ENCODE data around the gene CSTF2T.

Gene CSTF2T

DNA sequence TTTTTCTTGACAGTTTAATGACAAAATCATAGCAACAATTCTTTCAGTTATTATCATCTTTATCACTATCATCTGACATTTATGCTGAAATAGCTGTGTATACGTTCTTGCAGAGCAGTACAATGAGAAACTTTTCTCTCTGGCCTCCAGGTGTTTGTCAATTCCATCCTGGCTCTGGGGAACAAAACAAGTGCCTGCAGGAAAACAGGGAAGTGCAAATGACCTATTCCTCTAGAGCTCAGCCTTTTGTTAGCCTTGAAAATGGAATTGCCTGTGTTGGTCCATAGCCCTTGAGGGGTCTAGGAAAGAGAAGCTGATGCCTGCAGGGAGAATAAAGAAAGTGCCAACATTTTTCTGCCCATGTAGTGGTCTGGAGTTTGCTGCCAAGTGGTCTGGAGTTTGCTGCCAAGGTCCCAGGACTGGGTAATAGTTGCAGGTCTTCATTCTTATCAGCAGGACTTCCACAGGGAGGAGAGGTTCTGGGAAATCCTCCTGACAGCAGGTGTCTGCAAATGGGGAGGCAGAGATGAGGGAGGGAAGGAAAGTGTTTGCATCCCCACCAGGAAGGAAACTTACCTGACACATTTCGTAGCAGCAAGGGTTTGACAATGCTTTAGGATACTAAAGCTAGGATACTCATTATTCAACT lies 10.1 kb upstream of the CSTF2T start:
- no peak overlapping the region for H3K4me3 ChIP-seq (ENCODE audit: low read depth, low read length)
- TF ChIP-seq, protein P1, sequence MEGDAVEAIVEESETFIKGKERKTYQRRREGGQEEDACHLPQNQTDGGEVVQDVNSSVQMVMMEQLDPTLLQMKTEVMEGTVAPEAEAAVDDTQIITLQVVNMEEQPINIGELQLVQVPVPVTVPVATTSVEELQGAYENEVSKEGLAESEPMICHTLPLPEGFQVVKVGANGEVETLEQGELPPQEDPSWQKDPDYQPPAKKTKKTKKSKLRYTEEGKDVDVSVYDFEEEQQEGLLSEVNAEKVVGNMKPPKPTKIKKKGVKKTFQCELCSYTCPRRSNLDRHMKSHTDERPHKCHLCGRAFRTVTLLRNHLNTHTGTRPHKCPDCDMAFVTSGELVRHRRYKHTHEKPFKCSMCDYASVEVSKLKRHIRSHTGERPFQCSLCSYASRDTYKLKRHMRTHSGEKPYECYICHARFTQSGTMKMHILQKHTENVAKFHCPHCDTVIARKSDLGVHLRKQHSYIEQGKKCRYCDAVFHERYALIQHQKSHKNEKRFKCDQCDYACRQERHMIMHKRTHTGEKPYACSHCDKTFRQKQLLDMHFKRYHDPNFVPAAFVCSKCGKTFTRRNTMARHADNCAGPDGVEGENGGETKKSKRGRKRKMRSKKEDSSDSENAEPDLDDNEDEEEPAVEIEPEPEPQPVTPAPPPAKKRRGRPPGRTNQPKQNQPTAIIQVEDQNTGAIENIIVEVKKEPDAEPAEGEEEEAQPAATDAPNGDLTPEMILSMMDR (IDR thresholded peaks at IDR 0.05; ENCODE audit: low read depth, low read length, missing control alignments), result no peak
- DNase-seq (ENCODE audit: low read depth), result no peak
- in situ Hi-C loops (cut with HindIII; ENCODE audit: low sequenced_read_pairs), result no loop called here

DNA sequence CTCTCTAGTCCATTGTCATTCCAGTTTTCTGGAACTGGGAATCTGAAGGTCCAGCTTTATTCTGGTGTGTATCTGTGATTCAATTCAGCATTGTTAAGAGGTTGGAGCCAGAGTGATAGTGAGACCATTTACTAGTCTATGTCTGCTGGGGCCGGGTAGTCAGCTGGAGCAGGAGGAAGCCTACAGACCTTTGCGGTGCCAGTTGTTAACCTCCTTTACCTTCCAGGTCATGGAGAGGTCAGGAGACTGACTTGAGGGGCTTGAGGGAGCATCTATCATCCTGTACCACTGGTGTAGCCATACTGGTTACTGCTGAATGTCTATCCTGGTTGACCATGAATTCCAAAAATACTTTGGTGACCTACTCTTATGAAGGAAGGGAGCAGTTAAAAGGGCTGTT lies 9.2 kb upstream of the CSTF2T start:
- TF ChIP-seq, protein P1 (IDR thresholded peaks at IDR 0.05; ENCODE audit: low read depth, low read length, missing control alignments), result no peak
- H3K4me3 ChIP-seq (ENCODE audit: low read depth, low read length), result no peak overlapping the region
- no peak for DNase-seq (ENCODE audit: low read depth)
- in situ Hi-C loops (cut with HindIII; ENCODE audit: low sequenced_read_pairs), result no loop called here

DNA sequence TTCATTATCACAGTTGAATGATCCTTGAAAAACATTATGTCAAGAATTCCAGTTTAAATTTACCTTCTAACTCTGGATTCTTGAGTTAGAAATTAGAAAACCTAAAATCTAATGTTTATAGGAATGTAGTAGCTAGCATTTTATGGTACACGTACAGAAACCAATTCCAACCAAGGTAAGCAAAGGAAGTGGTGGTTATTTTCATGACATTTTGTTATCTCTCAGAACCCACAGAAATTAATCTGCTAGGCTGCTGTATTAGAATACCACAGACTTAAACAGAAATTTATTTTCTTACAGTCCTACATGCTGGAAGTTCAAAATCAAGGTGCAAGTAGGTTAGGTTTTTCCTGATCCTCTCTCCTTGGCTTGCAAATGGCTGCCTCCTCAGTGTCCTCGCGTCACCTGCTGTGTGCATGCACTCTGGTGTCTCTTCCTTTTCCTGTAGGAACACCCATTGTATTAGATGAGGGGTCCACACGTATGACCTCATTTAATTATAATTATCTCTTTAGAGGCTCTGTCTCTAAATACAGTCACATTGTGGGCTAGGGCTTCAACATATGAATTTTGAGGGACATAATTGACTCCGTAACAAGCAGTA lies 8.5 kb upstream of the CSTF2T start:
- in situ Hi-C loops (cut with HindIII; ENCODE audit: low sequenced_read_pairs), result no loop called here
- no peak overlapping the region for H3K4me3 ChIP-seq (ENCODE audit: low read depth, low read length)
- no peak for DNase-seq (ENCODE audit: low read depth)
- TF ChIP-seq, protein P1 (IDR thresholded peaks at IDR 0.05; ENCODE audit: low read depth, low read length, missing control alignments), result no peak

DNA sequence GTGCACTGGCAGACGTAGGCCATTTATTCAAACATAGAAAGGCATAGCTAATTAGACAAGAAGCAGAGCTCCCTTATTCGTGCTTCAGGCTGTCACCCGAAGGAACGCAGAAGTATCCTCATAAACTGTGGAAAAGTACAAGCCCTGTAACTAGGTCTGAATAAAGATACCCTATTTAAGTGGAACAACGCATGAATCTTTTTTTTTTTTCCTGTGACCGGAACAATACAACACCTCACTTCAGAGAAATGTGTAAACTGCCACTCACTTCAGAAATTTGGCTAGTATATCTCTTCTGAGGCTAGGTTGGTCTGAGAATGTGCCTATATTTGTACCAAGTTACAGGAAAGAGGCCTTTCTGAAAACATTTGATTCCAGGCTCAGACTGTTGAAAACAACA lies 8.0 kb upstream of the CSTF2T start:
- H3K4me3 ChIP-seq (ENCODE audit: low read depth, low read length), result no peak overlapping the region
- in situ Hi-C loops (cut with HindIII; ENCODE audit: low sequenced_read_pairs), result no loop called here
- TF ChIP-seq, protein P1 (IDR thresholded peaks at IDR 0.05; ENCODE audit: low read depth, low read length, missing control alignments), result no peak
- no peak for DNase-seq (ENCODE audit: low read depth)

DNA sequence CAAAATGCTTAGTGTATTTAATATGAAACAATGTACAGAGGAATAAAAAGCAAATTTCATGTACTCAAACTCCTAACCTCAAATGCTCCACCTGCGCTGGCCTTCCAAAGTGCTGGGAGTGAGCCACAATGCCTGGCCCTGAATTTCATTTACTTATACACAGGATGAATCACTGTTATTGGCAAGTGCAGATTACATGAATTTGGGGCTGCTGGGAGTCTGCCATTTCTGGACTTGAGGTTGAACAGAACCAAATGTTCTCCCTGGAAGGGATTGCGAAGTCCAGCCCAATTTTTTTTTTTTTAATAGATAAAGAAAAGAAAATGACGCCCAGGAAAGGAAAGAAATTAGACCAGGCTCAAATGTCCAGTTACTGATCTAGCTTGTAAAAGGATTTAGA lies 6.8 kb upstream of the CSTF2T start:
- peak; percentile 73 for DNase-seq (ENCODE audit: low read depth)
- TF ChIP-seq, protein P1 (IDR thresholded peaks at IDR 0.05; ENCODE audit: low read depth, low read length, missing control alignments), result no peak
- in situ Hi-C loops (cut with HindIII; ENCODE audit: low sequenced_read_pairs), result no loop called here
- H3K4me3 ChIP-seq (ENCODE audit: low read depth, low read length), result no peak overlapping the region

DNA sequence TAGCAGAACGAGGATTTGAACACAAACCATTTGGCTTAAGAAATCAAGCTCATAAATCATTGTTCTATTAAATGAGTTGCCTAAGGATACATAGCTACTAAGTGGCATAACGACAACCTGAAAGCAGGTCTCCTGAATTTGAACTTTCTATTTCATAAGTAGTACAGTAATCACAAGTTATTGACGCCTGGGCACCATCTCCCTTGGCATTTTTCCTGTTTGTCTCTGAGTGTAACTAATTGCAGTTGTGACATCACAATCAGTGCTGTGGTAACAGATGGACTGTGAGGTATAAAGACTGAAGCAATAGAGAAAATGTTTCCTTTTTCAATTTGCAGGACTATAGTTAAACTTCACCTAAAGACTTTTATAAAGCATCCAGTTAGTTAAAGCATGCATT lies 6.4 kb upstream of the CSTF2T start:
- DNase-seq (ENCODE audit: low read depth), result no peak
- in situ Hi-C loops (cut with HindIII; ENCODE audit: low sequenced_read_pairs), result no loop called here
- TF ChIP-seq, protein P1 (IDR thresholded peaks at IDR 0.05; ENCODE audit: low read depth, low read length, missing control alignments), result no peak
- no peak overlapping the region for H3K4me3 ChIP-seq (ENCODE audit: low read depth, low read length)

All from astrocyte of the cerebellum (primary cell).